ENCODE data around the gene ZNF605. TPM values are rescaled to one million over a fixed set of nuclear protein-coding genes. Genes with fewer than 3 reads are reported as not detected.

ZNF605 gene
- polyA plus RNA-seq (2013, experiment 1 of 2) = 10.4 TPM
- polyA plus RNA-seq (2013, experiment 2 of 2) = 9.8 TPM

DNA sequence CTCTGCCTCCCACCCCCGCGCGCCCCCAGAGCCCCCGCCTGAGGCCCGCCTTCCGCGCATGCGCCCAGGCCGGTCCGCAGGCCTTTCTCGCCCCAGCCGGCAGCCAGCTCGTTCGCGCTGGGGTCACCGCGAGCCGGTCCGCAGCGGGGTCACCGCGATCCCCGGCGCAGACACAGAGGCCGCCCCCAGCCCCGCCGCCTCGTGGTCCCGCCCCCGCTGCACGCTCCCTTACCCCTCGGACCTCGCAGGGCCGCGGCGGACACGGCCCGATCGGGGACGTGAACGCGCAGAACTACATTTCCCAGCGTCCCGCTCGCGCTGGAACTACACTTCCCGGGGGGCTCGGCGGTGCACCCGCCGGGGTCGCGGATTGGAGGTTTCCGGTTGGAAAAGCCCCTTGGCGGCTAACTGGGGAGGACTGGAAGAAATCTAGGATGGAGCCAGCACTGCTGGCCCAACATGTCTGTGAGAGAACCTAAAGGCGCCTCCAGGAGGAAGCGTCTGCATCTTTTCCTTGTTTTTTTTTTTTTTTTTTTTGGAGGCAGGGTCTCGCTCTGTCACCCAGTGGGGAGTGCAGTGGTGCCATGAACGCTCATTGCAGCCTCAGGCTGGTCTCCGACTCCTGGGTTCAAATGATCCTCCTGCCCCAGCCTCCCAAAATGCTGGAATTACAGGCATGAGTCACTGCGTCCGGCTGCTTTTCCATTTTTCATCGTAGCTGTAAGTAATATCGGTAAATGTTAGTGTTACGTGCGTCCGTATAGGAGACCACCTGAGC, at the start of gene ZNF605:
ZNF605 (minus strand) TSS at position 296 of the 778 bp plus-strand sequence. CDS start 10,671 bp downstream, outside the sequence.
- H3K18ac ChIP-seq (ENCODE audit: low read length) = peak within 1 kb of the TSS; percentile 94

DNA sequence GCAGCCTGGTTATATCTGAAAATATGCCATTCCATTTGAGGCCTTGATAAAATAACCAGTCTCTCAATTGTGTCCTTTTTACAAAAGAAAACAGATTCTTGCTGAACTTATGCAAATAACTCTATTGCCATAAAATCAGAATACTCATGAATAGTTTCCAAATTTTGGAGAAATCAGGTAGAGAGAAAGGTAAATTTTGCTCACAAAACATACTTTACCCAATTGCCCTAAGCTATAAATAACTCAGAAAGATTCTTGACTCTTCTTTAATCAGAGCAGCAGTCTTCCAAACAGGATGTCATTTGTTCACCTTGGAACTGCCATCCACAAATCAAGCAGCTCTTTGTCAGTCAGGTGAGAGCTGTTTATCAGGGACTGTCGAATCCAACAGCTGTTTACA, 42.6 kb upstream of the ZNF605 start:
- Histone ChIP-seq H4K8ac (ENCODE audit: low read depth, low read length) (no peak overlapping the region), H3K4ac (ENCODE audit: low read length) (no peak overlapping the region), H2AFZ (ENCODE audit: low read length) (no peak overlapping the region), H3K4me3 (ENCODE audit: low read length in 2 of 2) (no peak overlapping the region), H2BK12ac (ENCODE audit: low read length) (no peak overlapping the region), H2AK5ac (ENCODE audit: low read depth, low read length) (no peak overlapping the region), H3K18ac (ENCODE audit: low read length) (no peak overlapping the region), H3K36me3 (replicated peaks in 1 of 2; ENCODE audit: control insufficient read depth in 2 of 2, insufficient read depth in 2 of 2, low read length in 2 of 2) (peaks cover 10 to 11% of the 10 kb centered on the region in 2 donors), H3K79me1 (ENCODE audit: low read depth, low read length) (peaks cover 6% of the 10 kb centered on the region), H3K14ac (ENCODE audit: low read length) (no peak overlapping the region), H2BK15ac (ENCODE audit: low read length) (no peak overlapping the region), H3K27me3 (ENCODE audit: control insufficient read depth in 3 of 3, insufficient read depth in 3 of 3, low read depth in 1 of 3, low read length in 3 of 3) (no peaks in the 10 kb centered on the region), H2BK5ac (ENCODE audit: low read length) (no peak overlapping the region), H4K91ac (ENCODE audit: low read depth, low read length, poor library complexity) (no peak overlapping the region), H3K9ac (ENCODE audit: low read depth, low read length, poor library complexity) (no peak overlapping the region), H2BK120ac (ENCODE audit: low read depth, low read length) (no peak overlapping the region), H3K23ac (ENCODE audit: low read depth, low read length, poor library complexity) (no peak overlapping the region), H3K27ac (replicated peaks; ENCODE audit: low read length) (no peak overlapping the region), H3K4me2 (ENCODE audit: insufficient read depth, low read length, poor library complexity, severe bottlenecking) (no peak overlapping the region), H3K4me1 (ENCODE audit: control insufficient read depth in 2 of 2, insufficient read depth in 1 of 2, low read depth in 1 of 2, low read length in 2 of 2) (no peaks in the 10 kb centered on the region), H3K9me3 (replicated peaks in 1 of 2; ENCODE audit: control insufficient read depth in 2 of 2, insufficient read depth in 1 of 2, low read depth in 1 of 2, low read length in 2 of 2) (peaks cover 38 to 86% of the 10 kb centered on the region in 2 donors)
- no CpG with 5 or more reads among the region's 1 CpG for WGBS, 2 donors (ENCODE audit: extremely low coverage in 2 of 2, insufficient read length in 2 of 2, insufficient replicate concordance in 1 of 2)
- no peak for DNase-seq (ENCODE audit: low spot score)

More for the DNA sequence above, at the start of gene ZNF605:
- DNase-seq (ENCODE audit: low spot score) = peak; percentile 81
- Histone ChIP-seq H3K23ac (ENCODE audit: low read depth, low read length, poor library complexity) (peak within 1 kb of the TSS; percentile 93), H2BK15ac (ENCODE audit: low read length) (no peak within 1 kb of the TSS), H2BK5ac (ENCODE audit: low read length) (peak within 1 kb of the TSS; percentile 42), H3K27ac (replicated peaks; ENCODE audit: low read length) (peak within 1 kb of the TSS; percentile 60), H3K14ac (ENCODE audit: low read length) (peak within 1 kb of the TSS; percentile 1), H2BK12ac (ENCODE audit: low read length) (no peak within 1 kb of the TSS), H2BK120ac (ENCODE audit: low read depth, low read length) (no peak within 1 kb of the TSS), H3K4ac (ENCODE audit: low read length) (no peak within 1 kb of the TSS), H3K79me1 (ENCODE audit: low read depth, low read length) (peaks cover 9% of the 10 kb centered on the region), H4K91ac (ENCODE audit: low read depth, low read length, poor library complexity) (peak within 1 kb of the TSS; percentile 64), H3K9ac (ENCODE audit: low read depth, low read length, poor library complexity) (peak within 1 kb of the TSS; percentile 86), H3K9me3 (replicated peaks in 1 of 2; ENCODE audit: control insufficient read depth in 2 of 2, insufficient read depth in 1 of 2, low read depth in 1 of 2, low read length in 2 of 2) (peaks cover 23 to 52% of the 10 kb centered on the region in 2 donors), H3K27me3 (ENCODE audit: control insufficient read depth in 3 of 3, insufficient read depth in 3 of 3, low read depth in 1 of 3, low read length in 3 of 3) (no peaks in the 10 kb centered on the region), H4K8ac (ENCODE audit: low read depth, low read length) (no peak within 1 kb of the TSS), H3K4me3 (ENCODE audit: low read length in 2 of 2) (peak within 1 kb of the TSS; percentile 60 to 92), H3K4me1 (ENCODE audit: control insufficient read depth in 2 of 2, insufficient read depth in 1 of 2, low read depth in 1 of 2, low read length in 2 of 2) (peaks cover 0 to 6% of the 10 kb centered on the region in 2 donors), H3K36me3 (replicated peaks in 1 of 2; ENCODE audit: control insufficient read depth in 2 of 2, insufficient read depth in 2 of 2, low read length in 2 of 2) (peaks cover 0 to 5% of the 10 kb centered on the region in 2 donors), H2AFZ (ENCODE audit: low read length) (peak within 1 kb of the TSS; percentile 99), H2AK5ac (ENCODE audit: low read depth, low read length) (peak within 1 kb of the TSS; percentile 56), H3K4me2 (ENCODE audit: insufficient read depth, low read length, poor library complexity, severe bottlenecking) (peak within 1 kb of the TSS; percentile 75)
- WGBS, 2 donors (ENCODE audit: extremely low coverage in 2 of 2, insufficient read length in 2 of 2, insufficient replicate concordance in 1 of 2) = no CpG with 5 or more reads among the region's 67 CpGs

DNA sequence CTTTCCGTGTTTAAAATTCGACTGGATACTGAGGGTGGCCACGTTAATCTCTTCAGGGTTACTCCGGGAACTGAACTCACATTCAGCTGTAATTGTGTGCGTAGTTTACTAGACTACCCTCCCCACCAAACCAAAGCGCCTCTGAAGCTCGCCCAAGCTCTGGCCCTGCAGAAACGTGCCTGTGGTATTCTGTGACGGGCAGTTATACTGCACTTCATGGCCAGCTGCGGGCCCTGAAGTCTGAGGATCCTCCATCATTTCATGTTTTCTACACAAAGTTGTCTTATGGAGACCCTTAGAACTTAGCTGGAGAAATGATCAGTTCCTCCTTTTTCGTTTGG, 30.7 kb upstream of the ZNF605 start:
- Histone ChIP-seq H3K14ac (ENCODE audit: low read length) (peak overlapping the region; percentile 31), H3K27me3 (ENCODE audit: control insufficient read depth in 3 of 3, insufficient read depth in 3 of 3, low read depth in 1 of 3, low read length in 3 of 3) (no peaks in the 10 kb centered on the region), H3K79me1 (ENCODE audit: low read depth, low read length) (peaks cover 9% of the 10 kb centered on the region), H3K36me3 (replicated peaks in 1 of 2; ENCODE audit: control insufficient read depth in 2 of 2, insufficient read depth in 2 of 2, low read length in 2 of 2) (peaks cover 3 to 21% of the 10 kb centered on the region in 2 donors), H3K23ac (ENCODE audit: low read depth, low read length, poor library complexity) (peak overlapping the region; percentile 94), H4K91ac (ENCODE audit: low read depth, low read length, poor library complexity) (no peak overlapping the region), H3K4me2 (ENCODE audit: insufficient read depth, low read length, poor library complexity, severe bottlenecking) (peak overlapping the region; percentile 83), H2AFZ (ENCODE audit: low read length) (peak overlapping the region; percentile 99), H3K4me3 (ENCODE audit: low read length in 2 of 2) (peak overlapping the region; percentile 88 to 100), H2BK12ac (ENCODE audit: low read length) (no peak overlapping the region), H3K4ac (ENCODE audit: low read length) (no peak overlapping the region), H3K9ac (ENCODE audit: low read depth, low read length, poor library complexity) (peak overlapping the region; percentile 98), H4K8ac (ENCODE audit: low read depth, low read length) (peak overlapping the region; percentile 92), H2AK5ac (ENCODE audit: low read depth, low read length) (no peak overlapping the region), H2BK15ac (ENCODE audit: low read length) (no peak overlapping the region), H3K27ac (replicated peaks; ENCODE audit: low read length) (no peak overlapping the region), H2BK120ac (ENCODE audit: low read depth, low read length) (no peak overlapping the region), H3K4me1 (ENCODE audit: control insufficient read depth in 2 of 2, insufficient read depth in 1 of 2, low read depth in 1 of 2, low read length in 2 of 2) (peaks cover 2 to 3% of the 10 kb centered on the region in 2 donors), H2BK5ac (ENCODE audit: low read length) (no peak overlapping the region), H3K18ac (ENCODE audit: low read length) (no peak overlapping the region), H3K9me3 (replicated peaks in 1 of 2; ENCODE audit: control insufficient read depth in 2 of 2, insufficient read depth in 1 of 2, low read depth in 1 of 2, low read length in 2 of 2) (peaks cover 2 to 40% of the 10 kb centered on the region in 2 donors)
- no CpG with 5 or more reads among the region's 11 CpGs for WGBS, 2 donors (ENCODE audit: extremely low coverage in 2 of 2, insufficient read length in 2 of 2, insufficient replicate concordance in 1 of 2)
- DNase-seq (ENCODE audit: low spot score) = no peak

Data from neuronal stem cell (in vitro differentiated cells).